CD8-positive, alpha-beta memory T cell (primary cell): ENCODE results near the gene THAP7. TPM values are rescaled to one million over a fixed set of nuclear protein-coding genes. Genes with fewer than 3 reads are reported as not detected.
"Not testable (repeated sequence)": the region's sequence is repeated elsewhere in the genome, so short reads cannot be mapped to it uniquely, and the experiment has no call there.

Source experiments
- CTCF ChIA-PET: fragments of 350-600 bp; sonication (Branson Sonifier 250); formaldehyde crosslinking; loops from one replicate; lab custom pipeline; 2021; ENCODE audit warnings: antibody characterized with exemption; lab: Charles Lee
- POLR2A ChIA-PET: fragments of 350-600 bp; sonication (Branson Sonifier 250); formaldehyde crosslinking; loops from one replicate; lab custom pipeline; 2021; ENCODE audit warnings: antibody characterized with exemption; lab: Charles Lee
- DNase-seq, 5 donors: peaks; one replicate each; pipeline versions ENCODE4 v3.0.0 to v3.0.0-alpha.2; 2020 to 2022; ENCODE audit warnings: mixed read lengths in 1 of 5
- H3K27ac ChIP-seq: one replicate; pipeline ENCODE4 v1.7.0; 2013; ENCODE audit warnings: low read depth, mild to moderate bottlenecking, low read length, moderate library complexity
- H3K27me3 ChIP-seq: 2 replicates; pipeline ENCODE4 v1.7.0; 2013; ENCODE audit warnings: low read length, mild to moderate bottlenecking; ENCODE audit not compliant: insufficient read depth, poor library complexity, severe bottlenecking
- H3K36me3 ChIP-seq: 2 replicates; pipeline ENCODE4 v1.7.0; 2013; ENCODE audit warnings: mild to moderate bottlenecking, low read length, moderate library complexity; ENCODE audit not compliant: insufficient read depth
- H3K4me1 ChIP-seq: 2 replicates; pipeline ENCODE4 v1.7.0; 2013; ENCODE audit warnings: mild to moderate bottlenecking, low read length, moderate library complexity; ENCODE audit not compliant: insufficient read depth
- H3K4me3 ChIP-seq: 2 replicates; pipeline ENCODE4 v1.7.0; 2013; ENCODE audit warnings: mild to moderate bottlenecking, low read length
- H3K9me3 ChIP-seq: 2 replicates; pipeline ENCODE4 v1.7.0; 2013; ENCODE audit warnings: mild to moderate bottlenecking, low read length
- H3K27ac Mint-ChIP-seq, 8 donors: one replicate each; pipeline ENCODE4 v1.8.0; 2020 to 2021; ENCODE audit warnings: mixed read lengths in 8 of 8, mild to moderate bottlenecking in 6 of 8, inconsistent platforms in 3 of 8, moderate library complexity in 3 of 8
- H3K27me3 Mint-ChIP-seq, 2 donors: one replicate each; pipeline ENCODE4 v1.8.0; 2020 to 2021; ENCODE audit warnings: mixed read lengths in 2 of 2, mild to moderate bottlenecking in 1 of 2, moderate library complexity in 1 of 2
- H3K36me3 Mint-ChIP-seq, 3 donors: one replicate each; pipeline ENCODE4 v1.8.0; 2020 to 2021; ENCODE audit warnings: mixed read lengths in 3 of 3, inconsistent platforms in 1 of 3, mild to moderate bottlenecking in 1 of 3
- H3K4me1 Mint-ChIP-seq, 3 donors: one replicate each; pipeline ENCODE4 v1.8.0; 2020 to 2021; ENCODE audit warnings: mixed read lengths in 3 of 3, inconsistent platforms in 1 of 3, mild to moderate bottlenecking in 1 of 3
- H3K4me3 Mint-ChIP-seq, 7 donors: one replicate each; pipeline ENCODE4 v1.8.0; 2020 to 2021; ENCODE audit warnings: mixed read lengths in 7 of 7, mild to moderate bottlenecking in 6 of 7, moderate library complexity in 4 of 7, inconsistent platforms in 2 of 7
- H3K9me3 Mint-ChIP-seq, 5 donors: one replicate each; pipeline ENCODE4 v1.8.0; 2020 to 2022; ENCODE audit warnings: mixed read lengths in 5 of 5, mild to moderate bottlenecking in 3 of 5, moderate library complexity in 2 of 5, inconsistent platforms in 1 of 5
- polyA plus RNA-seq: library from polyadenylated mRNA; unstranded; fragments of 300-500 nt; fragmentation: Illumina TruSeq; gene quantifications from one replicate; pipeline ENCODE4 v1.2.3, GENCODE V29; 2021
- total RNA-seq, 2 experiments: library from RNA; stranded (reverse); gene quantifications; one replicate each; pipeline ENCODE4 v1.2.3, GENCODE V29; 2021

THAP7 gene
- total and polyA plus RNA-seq, 3 experiments from 2014 or later = 42.8 to 43.9 (median 43.9) TPM

DNA sequence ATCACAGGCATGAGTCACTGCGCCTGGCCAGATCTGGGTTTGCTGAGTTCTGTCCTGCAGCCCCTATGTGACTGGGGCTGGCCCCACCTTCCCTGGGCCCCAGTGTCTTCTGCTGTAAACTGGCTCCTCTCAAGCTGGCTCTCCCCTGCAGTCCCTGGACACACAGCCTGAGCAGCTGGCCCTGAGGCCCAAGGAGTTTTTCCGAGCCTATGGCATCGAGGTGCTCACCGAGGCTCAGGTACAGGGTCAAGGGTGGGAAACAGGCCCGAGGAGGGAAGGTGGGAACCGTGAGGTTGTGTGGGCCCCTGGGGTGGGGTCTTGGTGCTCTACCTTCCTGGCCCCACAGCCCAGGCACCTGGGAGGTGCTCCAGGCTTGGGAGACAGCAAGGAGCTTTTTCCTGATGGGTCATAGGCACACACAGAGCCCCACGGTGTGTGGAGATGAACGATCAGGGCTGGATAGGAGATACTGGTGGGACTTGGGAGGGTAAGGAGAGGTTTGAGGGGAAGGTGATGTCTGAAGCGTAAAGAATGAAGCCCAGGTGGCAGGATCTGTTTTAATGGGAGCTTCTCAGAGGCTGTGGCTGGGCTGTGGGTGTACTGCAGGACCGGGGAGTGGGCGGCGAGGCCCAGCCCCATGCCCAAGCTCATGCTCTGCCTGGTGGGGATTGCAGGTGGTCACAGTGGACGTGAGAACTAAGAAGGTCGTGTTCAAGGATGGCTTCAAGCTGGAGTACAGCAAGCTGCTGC, 26.2 kb downstream of the THAP7 start:
- Histone ChIP-seq H3K27me3 (peaks cover 9% of the 10 kb centered on the region), H3K4me1 (peaks cover under 1% of the 10 kb centered on the region), H3K9me3 (peaks cover 9% of the 10 kb centered on the region), H3K36me3 (no peaks in the 10 kb centered on the region), H3K4me3 (no peak overlapping the region), H3K27ac (no peak overlapping the region)
- CTCF ChIA-PET = no interaction called here
- DNase-seq = no peak
- no peak overlapping the region for H3K4me3 Mint-ChIP-seq
- H3K27me3 Mint-ChIP-seq = peaks cover 3 to 5% of the 10 kb centered on the region in 2 donors
- H3K27ac Mint-ChIP-seq = no peak overlapping the region
- H3K36me3 Mint-ChIP-seq = no peaks in the 10 kb centered on the region
- peaks cover 8 to 18% (median 9%) of the 10 kb centered on the region in 3 donors for H3K4me1 Mint-ChIP-seq
- no peaks in the 10 kb centered on the region for H3K9me3 Mint-ChIP-seq
- POLR2A ChIA-PET = no interaction called here

DNA sequence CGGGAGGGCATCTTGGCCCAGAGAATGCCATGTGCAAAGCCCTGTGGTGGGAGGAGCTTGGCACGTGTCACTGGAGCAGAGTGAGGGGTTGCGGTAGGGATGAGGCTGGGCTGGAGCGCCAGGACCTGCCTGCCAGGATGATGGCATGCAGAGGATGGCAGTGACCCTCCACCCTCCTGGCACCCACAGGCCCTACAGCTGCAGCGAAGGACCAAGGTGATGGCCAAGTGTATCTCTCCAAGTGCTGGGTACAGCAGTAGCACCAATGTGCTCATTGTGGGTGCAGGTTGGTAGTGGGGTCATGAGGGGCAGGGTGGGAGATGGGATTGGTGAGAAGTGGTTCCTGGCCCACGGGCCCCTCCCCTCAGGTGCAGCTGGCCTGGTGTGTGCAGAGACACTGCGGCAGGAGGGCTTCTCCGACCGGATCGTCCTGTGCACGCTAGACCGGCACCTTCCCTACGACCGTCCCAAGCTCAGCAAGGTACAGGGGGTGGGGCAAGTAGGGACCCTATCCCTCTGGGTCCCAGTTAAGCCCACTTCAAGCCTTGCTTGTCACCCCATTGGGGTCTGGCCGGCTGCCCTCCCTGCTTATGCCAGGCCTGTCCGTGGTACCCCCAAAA, 27.5 kb downstream of the THAP7 start:
- no peak for DNase-seq
- CTCF ChIA-PET = no interaction called here
- Histone ChIP-seq H3K9me3 (peaks cover 9% of the 10 kb centered on the region), H3K4me3 (no peak overlapping the region), H3K36me3 (no peaks in the 10 kb centered on the region), H3K27ac (no peak overlapping the region), H3K27me3 (peaks cover 9% of the 10 kb centered on the region), H3K4me1 (no peaks in the 10 kb centered on the region)
- H3K27ac Mint-ChIP-seq = no peak overlapping the region
- H3K4me3 Mint-ChIP-seq = no peak overlapping the region
- no peaks in the 10 kb centered on the region for H3K36me3 Mint-ChIP-seq
- peaks cover 6 to 7% (median 7%) of the 10 kb centered on the region in 3 donors for H3K4me1 Mint-ChIP-seq
- H3K27me3 Mint-ChIP-seq = peaks cover 3 to 5% of the 10 kb centered on the region in 2 donors
- H3K9me3 Mint-ChIP-seq = no peaks in the 10 kb centered on the region
- POLR2A ChIA-PET = no interaction called here

DNA sequence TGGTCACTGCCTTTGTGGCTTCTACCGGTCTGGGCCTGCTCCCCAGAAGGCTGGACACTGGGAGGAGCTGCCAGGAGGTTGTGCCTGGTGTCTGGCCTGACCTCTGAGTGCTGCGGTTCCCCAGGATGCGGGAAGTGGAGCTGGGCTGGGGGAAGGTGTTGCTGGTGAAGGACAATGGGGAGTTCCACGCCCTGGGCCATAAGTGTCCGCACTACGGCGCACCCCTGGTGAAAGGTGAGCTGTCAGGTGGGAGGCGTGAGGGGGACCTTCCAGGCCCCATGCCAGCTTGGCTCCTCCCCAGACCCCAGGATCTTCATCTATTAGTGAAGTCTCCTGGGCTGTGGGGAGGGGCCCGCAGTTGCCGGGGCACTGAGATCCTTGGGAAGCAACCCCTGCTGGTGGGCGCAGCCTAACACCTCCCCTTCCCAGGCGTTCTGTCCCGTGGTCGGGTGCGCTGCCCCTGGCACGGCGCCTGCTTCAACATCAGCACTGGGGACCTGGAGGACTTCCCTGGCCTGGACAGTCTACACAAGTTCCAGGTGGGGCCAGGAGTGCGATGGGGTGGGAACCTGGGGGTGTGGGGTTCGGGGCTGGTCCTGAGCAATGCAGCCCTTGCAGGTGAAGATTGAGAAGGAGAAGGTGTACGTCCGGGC, 28.2 kb downstream of the THAP7 start:
- CTCF ChIA-PET = no interaction called here
- no peaks in the 10 kb centered on the region for H3K36me3 Mint-ChIP-seq
- Histone ChIP-seq H3K4me1 (no peaks in the 10 kb centered on the region), H3K27ac (no peak overlapping the region), H3K9me3 (peaks cover 6% of the 10 kb centered on the region), H3K27me3 (peaks cover 9% of the 10 kb centered on the region), H3K36me3 (no peaks in the 10 kb centered on the region), H3K4me3 (no peak overlapping the region)
- no peak overlapping the region for H3K27ac Mint-ChIP-seq
- peaks cover 3 to 5% of the 10 kb centered on the region in 2 donors for H3K27me3 Mint-ChIP-seq
- POLR2A ChIA-PET = no interaction called here
- no peak overlapping the region for H3K4me3 Mint-ChIP-seq
- no peak for DNase-seq
- H3K4me1 Mint-ChIP-seq = peaks cover 0 to under 1% (median under 1%) of the 10 kb centered on the region in 3 donors
- H3K9me3 Mint-ChIP-seq = no peaks in the 10 kb centered on the region

DNA sequence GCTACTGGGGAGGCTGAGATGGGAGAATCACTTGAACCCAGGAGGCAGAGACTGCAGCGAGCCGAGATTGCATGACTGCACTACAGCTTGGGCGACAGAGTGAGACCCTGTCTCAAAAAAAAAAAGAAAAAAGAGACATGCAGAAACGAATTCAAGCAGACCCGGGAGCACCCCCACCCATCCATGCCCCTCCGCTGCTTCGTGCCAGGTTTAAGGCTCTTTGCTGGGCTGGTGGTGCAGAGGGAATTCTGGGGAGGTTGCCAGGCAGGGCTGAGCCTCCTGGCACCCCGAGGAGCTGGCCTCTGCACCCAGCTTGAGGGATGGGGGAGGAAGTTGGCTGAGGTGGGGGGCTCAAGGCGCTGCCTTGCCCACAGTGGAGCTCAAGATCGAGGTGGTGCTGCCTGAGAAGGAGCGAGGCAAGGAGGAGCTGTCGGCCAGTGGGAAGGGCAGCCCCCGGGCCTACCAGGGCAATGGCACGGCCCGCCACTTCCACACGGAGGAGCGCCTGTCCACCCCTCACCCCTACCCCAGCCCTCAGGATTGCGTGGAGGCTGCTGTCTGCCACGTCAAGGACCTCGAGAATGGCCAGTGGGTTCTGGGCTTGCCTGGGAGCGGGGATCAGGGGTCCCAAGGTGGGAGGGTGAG, 28.9 kb downstream of the THAP7 start:
- Mint-ChIP-seq H3K27me3 (peaks cover 3 to 5% of the 10 kb centered on the region in 2 donors), H3K4me3 (no peak overlapping the region), H3K9me3 (no peaks in the 10 kb centered on the region), H3K4me1 (no peaks in the 10 kb centered on the region), H3K36me3 (no peaks in the 10 kb centered on the region), H3K27ac (no peak overlapping the region)
- DNase-seq = no peak
- no peaks in the 10 kb centered on the region for H3K36me3 ChIP-seq
- no peaks in the 10 kb centered on the region for H3K4me1 ChIP-seq
- no peak overlapping the region for H3K4me3 ChIP-seq
- CTCF ChIA-PET = no interaction called here
- POLR2A ChIA-PET = no interaction called here
- H3K27ac ChIP-seq = no peak overlapping the region
- peaks cover 9% of the 10 kb centered on the region for H3K27me3 ChIP-seq
- no peaks in the 10 kb centered on the region for H3K9me3 ChIP-seq

DNA sequence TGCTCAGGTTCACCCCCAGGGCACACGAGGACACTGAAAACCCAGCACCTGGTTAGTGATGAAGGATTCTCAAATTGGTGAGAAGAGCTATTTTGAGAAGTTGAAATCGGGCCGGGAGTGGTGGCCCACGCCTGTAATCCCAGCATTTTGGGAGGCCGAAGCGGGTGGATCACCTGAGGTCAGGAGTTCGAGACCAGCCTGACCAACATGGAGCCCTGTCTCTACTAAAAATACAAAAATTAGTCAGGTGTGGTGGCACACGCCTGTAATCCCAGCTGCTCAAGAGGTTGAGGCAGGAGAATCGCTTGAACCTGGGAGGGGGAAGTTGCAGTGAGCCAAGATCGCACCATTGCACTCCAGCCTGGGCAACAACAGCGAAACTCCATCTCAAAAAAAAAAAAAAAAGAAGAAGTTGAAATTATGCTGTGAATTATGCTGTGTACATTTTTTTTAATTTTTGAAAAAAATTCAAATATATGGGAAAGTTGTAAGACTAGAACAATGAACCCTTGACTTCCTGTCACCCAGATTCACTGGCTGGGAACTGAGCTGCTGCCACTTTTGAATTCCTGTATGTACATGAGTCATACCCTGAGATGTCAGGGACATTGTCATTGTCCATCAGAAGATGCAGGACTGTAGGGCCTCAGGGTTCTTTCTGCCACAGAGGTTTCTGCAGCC, 29.8 kb downstream of the THAP7 start:
- H3K27me3 Mint-ChIP-seq, H3K27me3 ChIP-seq, H3K4me3 Mint-ChIP-seq, DNase-seq, H3K4me1 Mint-ChIP-seq, H3K36me3 ChIP-seq, H3K36me3 Mint-ChIP-seq, H3K4me1 ChIP-seq, POLR2A ChIA-PET, CTCF ChIA-PET, H3K9me3 Mint-ChIP-seq, H3K27ac Mint-ChIP-seq, H3K9me3 ChIP-seq, H3K27ac ChIP-seq, H3K4me3 ChIP-seq: not testable (repeated sequence)

DNA sequence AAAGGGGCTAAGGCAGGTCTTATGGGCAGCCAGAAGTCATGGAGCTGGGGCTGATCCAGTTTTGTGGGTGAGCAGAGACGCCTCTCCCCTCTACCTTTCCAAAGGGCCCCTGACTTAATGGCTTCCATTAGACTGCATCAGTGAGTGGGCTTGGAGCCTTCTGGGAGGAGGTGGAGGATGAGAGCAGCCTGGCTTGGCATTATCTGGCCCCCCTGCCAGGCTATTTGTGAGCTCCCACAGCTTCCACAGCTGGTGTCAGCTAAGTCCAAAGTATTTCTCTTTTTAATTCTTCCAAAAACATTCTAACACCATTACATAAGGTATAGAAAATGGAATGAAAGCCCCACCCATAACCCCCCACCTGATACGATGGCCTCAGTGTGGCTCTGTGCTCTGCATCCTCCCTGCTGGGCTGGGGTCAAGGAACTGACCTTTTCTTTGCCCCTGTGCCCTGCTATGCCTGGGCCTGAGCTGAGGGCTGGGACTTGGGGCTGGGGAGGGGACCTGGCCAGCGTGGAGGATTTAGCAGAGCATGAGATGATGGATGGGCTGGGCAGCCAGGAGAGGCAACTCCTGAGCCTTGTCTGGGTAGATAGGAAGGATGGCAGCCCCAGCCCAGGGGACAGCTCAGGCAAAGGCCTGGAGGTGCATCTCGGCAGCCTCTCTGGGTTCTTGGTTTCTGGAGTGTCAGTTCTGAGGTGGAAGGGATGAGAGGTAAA, 30.8 kb downstream of the THAP7 start:
- Histone ChIP-seq H3K4me1 (no peaks in the 10 kb centered on the region), H3K27me3 (peaks cover 8% of the 10 kb centered on the region), H3K27ac (no peak overlapping the region), H3K9me3 (no peaks in the 10 kb centered on the region), H3K4me3 (no peak overlapping the region), H3K36me3 (no peaks in the 10 kb centered on the region)
- ChIA-PET POLR2A (no interaction called here), CTCF (no interaction called here)
- H3K4me3 Mint-ChIP-seq = no peak overlapping the region
- H3K4me1 Mint-ChIP-seq = no peaks in the 10 kb centered on the region
- no peaks in the 10 kb centered on the region for H3K36me3 Mint-ChIP-seq
- no peak overlapping the region for H3K27ac Mint-ChIP-seq
- peaks cover 3 to 5% of the 10 kb centered on the region in 2 donors for H3K27me3 Mint-ChIP-seq
- no peaks in the 10 kb centered on the region for H3K9me3 Mint-ChIP-seq
- DNase-seq = no peak

DNA sequence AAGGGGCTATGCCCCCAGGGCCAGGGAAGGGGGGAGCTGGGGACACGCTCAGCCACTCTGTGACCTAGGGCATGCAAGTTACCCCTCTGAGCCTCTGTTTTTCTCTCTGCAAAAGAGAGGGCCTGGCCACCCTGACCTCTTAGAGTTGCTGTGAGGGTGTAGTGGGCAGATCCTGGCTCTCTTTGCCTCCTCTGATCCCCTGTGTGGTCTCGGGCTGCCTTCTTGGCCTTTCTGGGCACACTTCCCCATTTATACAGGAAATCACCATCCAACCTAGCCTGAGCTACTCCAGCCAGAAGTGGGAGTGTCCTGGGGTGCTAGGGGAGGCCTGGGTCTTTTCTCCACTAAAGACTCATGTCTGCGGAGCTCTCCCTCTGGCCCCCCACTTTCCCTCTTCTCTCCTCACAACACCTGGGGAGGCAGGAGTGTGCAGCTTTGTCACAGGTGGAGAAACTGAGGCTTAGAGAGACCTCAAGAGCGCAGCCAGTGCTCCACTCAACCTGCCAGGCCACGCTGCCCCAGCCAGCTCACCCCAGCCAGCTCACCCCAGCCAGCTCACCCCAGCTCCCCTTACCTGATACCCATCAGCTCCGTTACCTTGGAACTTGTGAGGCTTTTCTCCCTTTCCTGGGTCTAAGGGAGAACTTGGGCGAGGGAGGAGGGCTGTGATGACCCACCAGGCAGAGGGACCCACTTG, 33.5 kb downstream of the THAP7 start:
- CTCF ChIA-PET = interaction anchor here (2.4 kb wide), 1 partner anchor 9 kb away, joined by 6 read pairs; no protein-coding TSS in a partner anchor
- H3K4me3 ChIP-seq = no peak overlapping the region
- no peaks in the 10 kb centered on the region for H3K36me3 ChIP-seq
- H3K36me3 Mint-ChIP-seq = no peaks in the 10 kb centered on the region
- H3K4me1 ChIP-seq = peaks cover 10% of the 10 kb centered on the region
- H3K4me1 Mint-ChIP-seq = peaks cover 7 to 19% (median 7%) of the 10 kb centered on the region in 3 donors
- H3K9me3 ChIP-seq = no peaks in the 10 kb centered on the region
- H3K27me3 ChIP-seq = peaks cover 18% of the 10 kb centered on the region
- no peak overlapping the region for H3K4me3 Mint-ChIP-seq
- POLR2A ChIA-PET = no interaction called here
- peaks cover 6 to 12% of the 10 kb centered on the region in 2 donors for H3K27me3 Mint-ChIP-seq
- no peak overlapping the region for H3K27ac Mint-ChIP-seq
- DNase-seq = no peak
- H3K9me3 Mint-ChIP-seq = no peaks in the 10 kb centered on the region
- no peak overlapping the region for H3K27ac ChIP-seq
